Psoas muscle (tissue), 8 donors: ENCODE measurements around the gene KRT1. TPM values are rescaled to one million over a fixed set of nuclear protein-coding genes. Genes with fewer than 3 reads are reported as not detected.

Experiments
- ATAC-seq, 4 donors: fragments of 200-7000 bp; cut with Tn5 transposase; one replicate each; pipeline ENCODE4 v1.9.1; 2020; ENCODE audit warnings: moderate library complexity in 3 of 4, mild to moderate bottlenecking in 2 of 4
- DNase-seq, 2 donors: peaks; one replicate each; pipeline ENCODE4 v3.0.0-alpha.2; 2020
- H3K27ac ChIP-seq: fragments of 200-600 bp; one replicate; pipeline ENCODE4 v1.8.0; 2022
- H3K27me3 ChIP-seq, 3 donors: fragments of 200-600 bp in 1 of 3; one replicate each; pipeline versions ENCODE4 v1.6.1 to v1.8.0; 2013 to 2022; ENCODE audit warnings: low read length in 2 of 3, mild to moderate bottlenecking in 2 of 3, moderate library complexity in 1 of 3; ENCODE audit not compliant: insufficient read depth in 3 of 3
- H3K36me3 ChIP-seq, 2 donors: fragments of 200-600 bp in 1 of 2; one replicate each; pipeline versions ENCODE4 v1.6.1 to v1.8.0; 2013 to 2022; ENCODE audit warnings: low read depth in 1 of 2, mild to moderate bottlenecking in 1 of 2, moderate library complexity in 1 of 2; ENCODE audit not compliant: insufficient read depth in 1 of 2
- H3K4me1 ChIP-seq: fragments of 200-600 bp; one replicate; pipeline ENCODE4 v1.8.0; 2022
- H3K4me3 ChIP-seq: fragments of 200-600 bp; one replicate; pipeline ENCODE4 v1.8.0; 2022; ENCODE audit warnings: mild to moderate bottlenecking
- H3K9me3 ChIP-seq: fragments of 200-600 bp; one replicate; pipeline ENCODE4 v1.8.0; 2022
- WGBS, 3 donors: extraction: QIAGEN DNeasy Blood & Tissue Kit; methylation state at CpG; one replicate each; pipeline versions ENCODE4 v1.1.6 to v1.1.7; 2013; 5-methylcytosine and 5-hydroxymethylcytosine counted together
- intact Hi-C, 2 donors: fragments of 100-400 bp; cut with DNase I; formaldehyde crosslinking; loops; one replicate each; pipeline versions ENCODE4 v1.11.0 to v1.14.2; 2022
- polyA plus RNA-seq, 3 donors: library from polyadenylated mRNA; stranded (reverse); fragments of 200-250 nt; gene quantifications; one replicate each; pipeline ENCODE4 v1.2.3, GENCODE V29; 2013
- total RNA-seq, 4 donors: library from RNA; stranded (reverse); fragmentation: NEBNext Ultra II Directional in 2 of 4; extraction: Animal tissue kit (Norgen Biotek cat#: 25700) in 2 of 4; gene quantifications; one replicate each; pipeline versions ENCODE4 v1.2.1 to v1.2.4, GENCODE V29; 2021 to 2023
- TF ChIP-seq, protein P1 (sequence below): fragments of 200-600 bp; IDR thresholded peaks from one replicate; pipeline ENCODE4 v1.8.0; 2022; ENCODE audit warnings: antibody characterized with exemption
- donor health status: healthy with polysubstance abuse.
- donor health status: DM: no; HTN: no; CAD: no; lungs with moderate emphysema.
- donor health status: Bipolar disorder and iron deficiency.
- donor health status: healthy.
- donor health status: DM: yes; HTN: yes; CAD: no.
- donor health status: DM: no; HTN: no; CAD: no.
- donor health status: DM: no; HTN: no; CAD: no.
- donor health status: DM: yes; HTN: yes; CAD: no.

Gene KRT1
- total and polyA plus RNA-seq, 7 donors: 0.13 to 1.1 (median 0.20) TPM; not detected in 3

DNA sequence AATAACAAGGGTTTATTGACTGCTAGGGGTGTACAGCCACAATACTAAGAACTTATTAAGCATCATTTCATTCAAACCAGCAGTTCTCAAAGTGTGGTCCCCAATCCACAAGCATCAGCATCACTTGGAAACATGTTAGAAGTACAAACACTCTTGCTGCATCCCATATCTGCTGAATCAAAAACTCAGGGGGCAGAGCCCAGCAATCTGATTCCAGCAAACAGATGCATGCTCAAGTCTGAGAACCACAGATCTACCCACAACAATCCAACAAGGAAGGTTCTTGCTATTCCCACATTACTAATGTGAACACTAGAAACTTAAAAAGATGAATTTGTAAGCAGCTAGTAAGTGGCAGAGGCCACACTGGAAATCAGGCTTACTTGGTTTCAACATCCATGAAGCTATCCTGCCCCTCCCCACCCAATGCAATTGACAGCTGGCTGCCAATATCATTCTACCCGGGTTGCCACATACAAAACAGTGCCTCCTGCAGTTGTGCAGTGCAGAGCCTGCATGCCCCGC, 16.9 kb upstream of the KRT1 start:
- H3K4me1 ChIP-seq: no peaks in the 10 kb centered on the region
- H3K9me3 ChIP-seq: no peaks in the 10 kb centered on the region
- DNase-seq (no peak), ATAC-seq (no peak)
- H3K4me3 ChIP-seq: no peak overlapping the region
- H3K27me3 ChIP-seq: peaks cover 0 to 30% (median 9%) of the 10 kb centered on the region in 3 donors
- WGBS, 3 donors: 40 to 66% (median 65%) methylated on average over 2 of the region's 2 CpGs
- H3K36me3 ChIP-seq: no peaks in the 10 kb centered on the region
- intact Hi-C loops: no loop called here
- TF ChIP-seq, protein P1, sequence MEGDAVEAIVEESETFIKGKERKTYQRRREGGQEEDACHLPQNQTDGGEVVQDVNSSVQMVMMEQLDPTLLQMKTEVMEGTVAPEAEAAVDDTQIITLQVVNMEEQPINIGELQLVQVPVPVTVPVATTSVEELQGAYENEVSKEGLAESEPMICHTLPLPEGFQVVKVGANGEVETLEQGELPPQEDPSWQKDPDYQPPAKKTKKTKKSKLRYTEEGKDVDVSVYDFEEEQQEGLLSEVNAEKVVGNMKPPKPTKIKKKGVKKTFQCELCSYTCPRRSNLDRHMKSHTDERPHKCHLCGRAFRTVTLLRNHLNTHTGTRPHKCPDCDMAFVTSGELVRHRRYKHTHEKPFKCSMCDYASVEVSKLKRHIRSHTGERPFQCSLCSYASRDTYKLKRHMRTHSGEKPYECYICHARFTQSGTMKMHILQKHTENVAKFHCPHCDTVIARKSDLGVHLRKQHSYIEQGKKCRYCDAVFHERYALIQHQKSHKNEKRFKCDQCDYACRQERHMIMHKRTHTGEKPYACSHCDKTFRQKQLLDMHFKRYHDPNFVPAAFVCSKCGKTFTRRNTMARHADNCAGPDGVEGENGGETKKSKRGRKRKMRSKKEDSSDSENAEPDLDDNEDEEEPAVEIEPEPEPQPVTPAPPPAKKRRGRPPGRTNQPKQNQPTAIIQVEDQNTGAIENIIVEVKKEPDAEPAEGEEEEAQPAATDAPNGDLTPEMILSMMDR: no peak
- no peak overlapping the region for H3K27ac ChIP-seq

DNA sequence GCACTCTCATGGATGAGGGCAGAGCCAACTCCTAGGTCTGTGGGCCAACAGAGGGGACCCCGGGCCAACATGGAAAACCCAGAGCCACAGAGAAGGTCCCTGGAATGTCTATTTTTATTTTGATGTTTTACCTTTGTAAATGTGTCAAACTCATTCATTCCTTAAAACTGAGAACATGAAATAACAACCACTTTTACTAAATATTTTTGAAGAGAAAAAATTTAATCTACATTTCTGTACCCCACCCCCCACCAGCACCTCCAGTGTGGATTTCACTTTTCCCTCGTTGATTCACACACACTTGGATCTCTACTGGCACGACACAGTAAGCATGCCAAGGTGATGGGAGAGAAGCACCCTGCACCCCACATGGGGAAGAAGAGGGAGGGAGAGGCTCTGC, 16.4 kb upstream of the KRT1 start:
- TF ChIP-seq, protein P1: no peak
- no peaks in the 10 kb centered on the region for H3K9me3 ChIP-seq
- no peak for ATAC-seq
- no peak for DNase-seq
- intact Hi-C loops: no loop called here
- 32 to 60% (median 47%) methylated on average over 3 of the region's 3 CpGs for WGBS, 3 donors
- no peaks in the 10 kb centered on the region for H3K36me3 ChIP-seq
- H3K4me3 ChIP-seq: no peak overlapping the region
- no peak overlapping the region for H3K27ac ChIP-seq
- no peaks in the 10 kb centered on the region for H3K4me1 ChIP-seq
- peaks cover 0 to 30% (median 12%) of the 10 kb centered on the region in 3 donors for H3K27me3 ChIP-seq

DNA sequence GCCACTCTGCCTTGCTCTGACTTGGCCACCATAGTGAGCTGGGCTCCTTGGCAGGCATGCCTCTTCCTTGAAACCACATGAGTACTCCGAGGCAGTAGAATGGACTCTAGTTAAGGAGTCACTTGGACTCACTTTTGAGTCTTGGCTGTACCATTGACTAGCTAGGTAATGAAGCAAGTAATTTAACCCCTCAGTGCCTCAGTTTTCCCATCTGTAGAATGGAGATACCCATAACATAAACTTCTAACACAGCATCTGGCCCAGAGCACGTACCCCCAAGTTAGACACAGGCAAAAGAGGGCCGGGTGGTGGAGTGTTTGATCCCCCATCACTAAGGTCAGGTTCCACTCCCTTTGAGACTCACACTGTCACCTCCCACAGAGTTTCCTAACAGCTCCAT, 14.8 kb upstream of the KRT1 start:
- WGBS, 3 donors: 72 to 78% (median 75%) methylated on average over 3 of the region's 3 CpGs
- Histone ChIP-seq H3K4me3 (no peak overlapping the region), H3K36me3 (no peaks in the 10 kb centered on the region), H3K27ac (no peak overlapping the region), H3K9me3 (no peaks in the 10 kb centered on the region), H3K27me3 (peaks cover 0 to 38% (median 12%) of the 10 kb centered on the region in 3 donors), H3K4me1 (no peaks in the 10 kb centered on the region)
- TF ChIP-seq, protein P1: no peak
- DNase-seq (no peak), ATAC-seq (no peak)
- intact Hi-C loops: no loop called here

DNA sequence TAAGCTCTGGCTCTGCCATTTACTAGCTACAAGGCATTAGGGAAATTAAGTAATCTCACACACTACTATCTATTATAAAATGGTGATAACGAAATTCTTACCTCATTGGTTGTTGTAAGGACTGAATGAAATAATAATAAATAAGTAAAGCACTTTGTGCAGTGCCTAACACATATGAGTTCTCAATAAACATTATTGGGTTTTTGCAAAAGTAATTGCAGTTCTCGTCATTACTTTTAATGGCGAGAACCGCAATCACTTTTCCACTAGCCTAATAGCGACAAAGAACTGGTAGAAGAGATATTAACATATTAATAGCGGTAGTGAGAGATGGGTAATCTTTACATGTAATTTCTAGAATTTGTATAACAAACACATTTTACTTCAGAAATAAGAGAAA, 13.9 kb upstream of the KRT1 start:
- Histone ChIP-seq H3K9me3 (no peaks in the 10 kb centered on the region), H3K27ac (no peak overlapping the region), H3K4me3 (no peak overlapping the region), H3K27me3 (peaks cover 0 to 37% (median 12%) of the 10 kb centered on the region in 3 donors), H3K36me3 (no peaks in the 10 kb centered on the region), H3K4me1 (no peaks in the 10 kb centered on the region)
- 80 to 90% (median 85%) methylated on average over 6 of the region's 6 CpGs for WGBS, 3 donors
- DNase-seq (no peak), ATAC-seq (no peak)
- TF ChIP-seq, protein P1: no peak
- intact Hi-C loops: no loop called here

DNA sequence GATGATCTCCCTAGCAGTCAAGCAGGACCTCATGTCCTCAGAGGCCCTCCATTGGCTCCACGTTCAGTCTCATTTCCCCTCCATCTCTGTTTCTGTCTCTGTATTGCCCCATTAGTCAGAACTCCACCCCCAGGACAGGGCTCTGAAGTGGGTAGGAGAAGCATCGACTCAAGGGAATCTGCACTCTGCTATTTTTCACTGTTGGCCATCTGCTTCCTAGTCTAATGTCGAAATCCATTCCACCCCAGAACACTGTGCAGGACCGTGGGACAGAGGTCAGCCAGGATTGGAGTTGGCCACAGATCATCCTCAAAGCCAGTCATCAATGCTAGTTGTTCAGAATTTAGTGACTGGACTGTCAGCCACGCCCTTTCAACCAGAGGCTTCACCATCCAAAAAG, 13.1 kb upstream of the KRT1 start:
- H3K4me3 ChIP-seq: no peak overlapping the region
- 56 to 68% (median 60%) methylated on average over 5 of the region's 5 CpGs for WGBS, 3 donors
- DNase-seq (no peak), ATAC-seq (no peak)
- TF ChIP-seq, protein P1: no peak
- H3K9me3 ChIP-seq: no peaks in the 10 kb centered on the region
- no peaks in the 10 kb centered on the region for H3K36me3 ChIP-seq
- H3K27ac ChIP-seq: no peak overlapping the region
- H3K4me1 ChIP-seq: no peaks in the 10 kb centered on the region
- intact Hi-C loops: no loop called here
- peaks cover 0 to 37% (median 15%) of the 10 kb centered on the region in 3 donors for H3K27me3 ChIP-seq
